ENCODE data around the gene RNF182.
A peak's percentile ranks its signal among the peaks of the same experiment; 100 is the strongest.

RNF182 gene

DNA sequence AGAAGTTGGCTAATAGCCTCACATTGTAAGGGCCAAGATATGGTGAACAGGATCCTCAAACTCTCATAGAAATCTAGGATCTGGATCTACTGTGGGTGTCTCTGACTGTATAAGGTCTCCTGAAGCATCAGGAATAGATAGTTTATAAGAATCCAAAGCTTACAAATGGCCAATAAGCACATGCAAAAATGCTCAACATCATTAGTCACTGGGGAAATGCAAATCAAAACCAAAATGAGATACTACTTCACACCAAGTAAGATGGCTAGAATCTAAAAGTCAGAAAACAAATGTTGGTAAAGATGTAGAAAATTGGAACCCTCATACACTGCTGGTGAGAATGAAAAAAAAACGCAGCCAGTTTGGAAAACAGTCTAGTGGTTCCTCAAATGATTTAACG, 14.3 kb upstream of the RNF182 start:
- no peak overlapping the region for H3K4me3 ChIP-seq (replicated peaks; ENCODE audit: low read depth, low read length)
- DNase-seq (ENCODE audit: low read depth), result no peak
- TF ChIP-seq, protein P1, sequence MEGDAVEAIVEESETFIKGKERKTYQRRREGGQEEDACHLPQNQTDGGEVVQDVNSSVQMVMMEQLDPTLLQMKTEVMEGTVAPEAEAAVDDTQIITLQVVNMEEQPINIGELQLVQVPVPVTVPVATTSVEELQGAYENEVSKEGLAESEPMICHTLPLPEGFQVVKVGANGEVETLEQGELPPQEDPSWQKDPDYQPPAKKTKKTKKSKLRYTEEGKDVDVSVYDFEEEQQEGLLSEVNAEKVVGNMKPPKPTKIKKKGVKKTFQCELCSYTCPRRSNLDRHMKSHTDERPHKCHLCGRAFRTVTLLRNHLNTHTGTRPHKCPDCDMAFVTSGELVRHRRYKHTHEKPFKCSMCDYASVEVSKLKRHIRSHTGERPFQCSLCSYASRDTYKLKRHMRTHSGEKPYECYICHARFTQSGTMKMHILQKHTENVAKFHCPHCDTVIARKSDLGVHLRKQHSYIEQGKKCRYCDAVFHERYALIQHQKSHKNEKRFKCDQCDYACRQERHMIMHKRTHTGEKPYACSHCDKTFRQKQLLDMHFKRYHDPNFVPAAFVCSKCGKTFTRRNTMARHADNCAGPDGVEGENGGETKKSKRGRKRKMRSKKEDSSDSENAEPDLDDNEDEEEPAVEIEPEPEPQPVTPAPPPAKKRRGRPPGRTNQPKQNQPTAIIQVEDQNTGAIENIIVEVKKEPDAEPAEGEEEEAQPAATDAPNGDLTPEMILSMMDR (IDR thresholded peaks at IDR 0.05; ENCODE audit: low read length, missing control alignments), result no peak

- TF ChIP-seq, protein P1 (IDR thresholded peaks at IDR 0.05; ENCODE audit: low read length, missing control alignments), result no peak
- DNase-seq (ENCODE audit: low read depth), result no peak
Observed at GRCh38 chr6:13911337-13911736, 13.4 kb upstream of the RNF182 start.

DNA sequence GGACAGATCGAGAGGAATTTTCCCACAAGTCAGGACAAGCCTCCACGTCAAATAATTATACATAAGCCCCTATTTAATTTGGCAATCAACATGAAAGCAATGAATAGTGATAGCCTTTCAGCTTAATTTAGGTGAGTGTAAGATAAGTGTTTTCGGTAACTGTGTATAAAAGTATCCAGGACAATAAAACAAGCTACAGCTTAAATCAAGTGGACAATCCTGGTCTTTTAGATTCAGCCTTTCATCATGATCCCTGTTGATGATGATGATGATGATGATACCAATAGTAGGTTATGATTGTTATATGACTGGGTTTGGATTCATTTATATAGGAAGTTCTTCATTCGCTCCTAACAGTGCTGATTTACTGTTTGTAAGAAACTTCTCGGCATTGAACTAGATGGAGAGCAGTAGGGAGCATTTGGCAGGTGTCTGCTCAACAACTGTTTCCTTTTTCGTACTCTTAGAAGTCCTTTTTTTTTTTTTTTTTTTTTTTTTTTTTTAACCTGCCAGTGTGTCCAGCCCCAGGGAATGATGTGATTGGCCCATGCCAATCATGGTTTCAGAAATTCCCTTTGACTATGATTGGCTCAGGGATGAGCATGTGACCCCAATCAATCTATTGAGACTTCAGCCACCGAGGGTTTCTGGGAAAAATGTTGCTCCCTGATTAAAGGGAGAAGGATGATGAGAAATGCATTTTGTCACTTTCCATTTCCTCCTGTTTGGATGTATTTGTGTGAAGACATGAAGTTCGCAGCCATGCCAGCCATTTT, 11.3 kb upstream of the RNF182 start:
- DNase-seq (ENCODE audit: low read depth), result no peak
- TF ChIP-seq, protein P1 (IDR thresholded peaks at IDR 0.05; ENCODE audit: low read length, missing control alignments), result no peak
- no peak overlapping the region for H3K4me3 ChIP-seq (replicated peaks; ENCODE audit: low read depth, low read length)

More at GRCh38 chr6:13911337-13911736, 13.4 kb upstream of the RNF182 start:
- no peak overlapping the region for H3K4me3 ChIP-seq (replicated peaks; ENCODE audit: low read depth, low read length)

DNA sequence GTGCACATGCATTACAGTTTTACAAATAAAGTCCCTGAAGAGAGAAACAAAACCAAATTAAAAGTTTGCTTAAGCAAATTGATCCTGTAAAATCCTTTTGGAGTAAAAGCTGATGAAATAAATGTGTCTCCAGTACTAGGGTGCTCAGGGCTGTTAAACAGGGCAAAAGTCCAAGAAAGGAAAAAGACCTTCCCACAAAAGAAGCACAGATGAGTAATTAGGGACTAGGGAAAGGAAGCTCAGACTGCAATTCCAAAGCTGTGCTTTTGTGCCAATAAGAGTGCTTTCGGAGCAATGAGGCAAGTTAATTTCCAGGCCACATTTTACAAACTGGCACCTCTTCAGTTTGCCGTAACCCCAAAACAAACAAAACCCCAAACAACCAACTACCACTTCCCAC, 10.4 kb upstream of the RNF182 start:
- H3K4me3 ChIP-seq (replicated peaks; ENCODE audit: low read depth, low read length), result no peak overlapping the region
- TF ChIP-seq, protein P1 (IDR thresholded peaks at IDR 0.05; ENCODE audit: low read length, missing control alignments), result no peak
- no peak for DNase-seq (ENCODE audit: low read depth)

DNA sequence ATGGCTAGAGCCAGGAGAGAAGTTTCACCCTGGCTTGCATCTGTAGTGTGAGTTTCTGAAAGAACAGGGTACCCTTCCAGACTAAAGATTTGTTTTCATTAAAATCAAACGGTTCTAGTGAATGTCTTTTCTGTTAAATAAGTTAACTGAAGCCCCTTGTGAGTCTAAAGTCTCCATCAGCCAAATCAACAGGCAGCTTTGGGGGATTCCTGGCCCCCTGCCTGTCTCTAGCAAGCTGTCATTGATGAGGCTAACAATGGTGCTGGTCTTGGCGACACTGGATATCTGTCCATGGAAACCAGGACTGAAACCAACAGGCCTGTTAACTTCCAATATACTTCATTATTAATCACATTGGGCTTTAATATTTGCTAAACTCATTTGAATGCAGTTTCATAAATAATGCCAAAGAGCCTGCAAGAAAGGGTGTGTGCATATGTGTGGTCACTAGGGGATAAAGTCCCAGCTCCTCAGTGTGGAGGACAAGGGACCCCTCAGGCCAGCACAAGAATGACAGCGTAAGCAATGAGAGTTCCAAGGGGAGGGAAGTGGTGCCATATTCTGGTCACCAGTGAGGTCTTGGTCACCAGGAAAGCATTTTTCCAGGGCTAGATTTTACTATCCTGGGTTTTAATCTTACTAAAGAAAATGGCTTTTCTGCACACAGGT, 9.1 kb upstream of the RNF182 start:
- DNase-seq (ENCODE audit: low read depth), result no peak
- H3K4me3 ChIP-seq (replicated peaks; ENCODE audit: low read depth, low read length), result no peak overlapping the region
- TF ChIP-seq, protein P1 (IDR thresholded peaks at IDR 0.05; ENCODE audit: low read length, missing control alignments), result no peak

DNA sequence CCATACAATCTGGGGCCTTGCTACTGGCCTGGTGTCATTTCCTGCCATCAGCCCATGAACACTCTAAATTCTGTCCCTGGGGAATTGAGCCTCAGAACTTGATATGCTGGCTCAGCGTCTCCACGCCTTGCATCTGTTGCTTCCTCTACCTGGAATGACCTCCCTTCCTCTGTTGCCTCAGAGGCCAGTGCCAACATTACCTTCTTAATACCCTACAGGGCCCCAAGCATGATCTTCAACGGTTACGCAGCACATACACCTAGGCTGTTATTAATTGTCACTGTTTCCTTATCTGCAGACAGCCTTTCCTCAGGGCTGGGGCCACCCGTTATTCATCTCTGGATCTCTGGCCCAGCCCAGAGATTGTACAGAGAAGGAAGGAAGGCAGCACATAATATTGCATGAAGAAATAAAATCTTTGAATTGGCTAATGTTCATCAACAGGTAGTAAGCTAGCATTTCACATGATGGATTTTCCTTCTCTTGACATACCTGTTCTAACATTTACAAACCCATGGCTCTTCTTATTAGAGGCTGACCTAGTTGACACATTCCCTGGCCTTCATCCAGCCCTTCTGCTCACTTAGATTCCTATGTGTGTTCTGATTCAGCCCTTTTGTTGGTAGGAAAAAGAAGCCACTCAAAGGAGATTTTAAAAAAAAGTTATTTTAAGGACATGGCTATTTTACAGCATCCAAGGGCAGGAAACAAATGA, 8.4 kb upstream of the RNF182 start:
- DNase-seq (ENCODE audit: low read depth), result peak; percentile 4
- no peak overlapping the region for H3K4me3 ChIP-seq (replicated peaks; ENCODE audit: low read depth, low read length)
- TF ChIP-seq, protein P1 (IDR thresholded peaks at IDR 0.05; ENCODE audit: low read length, missing control alignments), result no peak
